HepG2 (cell line): ENCODE measurements around the gene CSF3R. TPM values are rescaled to one million over a fixed set of nuclear protein-coding genes. Genes with fewer than 3 reads are reported as not detected.

ENCODE experiments used
- ELF3 ChIP-seq: IDR thresholded peaks from 2 replicates; pipeline ENCODE4 v1.6.1; 2016; ENCODE audit warnings: missing genetic modification reagents, missing compliant biosample characterization
- FOXA1 ChIP-seq, 2 experiments: fragments of 450-650 bp in 1 of 2; sonication (generic) in 1 of 2; formaldehyde crosslinking in 1 of 2; IDR thresholded peaks; 2 replicates each; pipeline versions ENCODE4 v1.4.0 to v1.6.1; 2016 to 2020; ENCODE audit warnings: missing genetic modification reagents in 1 of 2
- FOXP1 ChIP-seq, 2 experiments: fragments of 450-650 bp in 1 of 2; IDR thresholded peaks; 2 replicates each; pipeline ENCODE4 v1.6.1; 2017 to 2018; ENCODE audit warnings: antibody characterized with exemption in 1 of 2
- HNF4G ChIP-seq, 2 experiments: sonication (generic) in 1 of 2; formaldehyde crosslinking in 1 of 2; IDR thresholded peaks; 2 replicates each; pipeline versions ENCODE4 v1.4.0 to v1.6.1; 2011 to 2020; ENCODE audit warnings: borderline replicate concordance in 2 of 2, low read depth in 2 of 2, mild to moderate bottlenecking in 2 of 2, low read length in 1 of 2, missing genetic modification reagents in 1 of 2, moderate library complexity in 1 of 2
- JDP2 ChIP-seq: sonication (generic); formaldehyde crosslinking; IDR thresholded peaks from 2 replicates; pipeline ENCODE4 v1.8.1; 2022; ENCODE audit warnings: missing genetic modification reagents, borderline replicate concordance
- MAZ ChIP-seq, 2 experiments: sonication (generic) in 1 of 2; formaldehyde crosslinking in 1 of 2; IDR thresholded peaks; 2 replicates each; pipeline versions ENCODE4 v1.5.0 to v1.6.1; 2012 to 2020; ENCODE audit warnings: low read depth in 2 of 2, mild to moderate bottlenecking in 2 of 2, borderline replicate concordance in 1 of 2, improper control_type of control experiment in 1 of 2, low read length in 1 of 2, missing genetic modification reagents in 1 of 2, moderate library complexity in 1 of 2
- MLLT10 ChIP-seq: sonication (generic); formaldehyde crosslinking; IDR thresholded peaks from 2 replicates; pipeline ENCODE4 v1.4.0; 2020; ENCODE audit warnings: missing genetic modification reagents
- NCOA1 ChIP-seq: sonication (generic); formaldehyde crosslinking; IDR thresholded peaks from 2 replicates; pipeline ENCODE4 v1.9.0; 2021; ENCODE audit warnings: missing genetic modification reagents
- NR2F2 ChIP-seq: IDR thresholded peaks from 2 replicates; pipeline ENCODE4 v1.6.1; 2012; ENCODE audit warnings: low read depth, inconsistent platforms, borderline replicate concordance
- RFX5 ChIP-seq: IDR thresholded peaks from 2 replicates; pipeline ENCODE4 v1.6.1; 2011; ENCODE audit warnings: low read depth, low read length, improper control_type of control experiment
- SRSF1 ChIP-seq: fragments of 200-400 bp; formaldehyde crosslinking; optimal IDR thresholded peaks from 2 replicates; pipeline ENCODE3; 2017; ENCODE audit warnings: mild to moderate bottlenecking, low read depth, low read length, moderate library complexity
- SRY ChIP-seq: sonication (generic); formaldehyde crosslinking; IDR thresholded peaks from 2 replicates; pipeline ENCODE4 v1.8.0; 2022; ENCODE audit warnings: mild to moderate bottlenecking, missing genetic modification reagents
- SUZ12 ChIP-seq: fragments of 150-350 bp; IDR thresholded peaks from 2 replicates; pipeline ENCODE4 v1.6.1; 2014; ENCODE audit warnings: low read depth, low read length
- YEATS4 ChIP-seq: sonication (generic); formaldehyde crosslinking; IDR thresholded peaks from 2 replicates; pipeline ENCODE4 v1.4.0; 2020; ENCODE audit warnings: missing genetic modification reagents, borderline replicate concordance
- ZMYM2 ChIP-seq: sonication (generic); formaldehyde crosslinking; IDR thresholded peaks from 2 replicates; pipeline ENCODE4 v1.8.0; 2022; ENCODE audit warnings: mild to moderate bottlenecking, missing genetic modification reagents
- ZNF652 ChIP-seq: IDR thresholded peaks from 2 replicates; pipeline ENCODE4 v1.6.1; 2016; ENCODE audit warnings: low read depth, borderline replicate concordance
- ZZZ3 ChIP-seq: sonication (generic); formaldehyde crosslinking; IDR thresholded peaks from 2 replicates; pipeline ENCODE4 v1.4.0; 2020; ENCODE audit warnings: missing genetic modification reagents, mild to moderate bottlenecking, borderline replicate concordance
- polyA plus RNA-seq, 8 experiments: library from polyadenylated mRNA; depleted of rRNA in 3 of 8; stranded (reverse) in 7 of 8; unstranded in 1 of 8; fragments of >200 nt; fragmentation: Illumina TruSeq in 4 of 8; extraction: Trizol in 4 of 8; gene quantifications; 2 replicates each; pipeline versions ENCODE4 v1.2.1 to v1.2.3, GENCODE V29; 2011 to 2016; ENCODE audit warnings: low read depth in 4 of 8, missing spikeins in 1 of 8, mixed read lengths in 1 of 8; ENCODE audit not compliant: insufficient read depth in 1 of 8
- total RNA-seq, 5 experiments: library from RNA; depleted of rRNA; stranded (reverse); fragments of >200 nt; fragmentation: Illumina TruSeq; extraction: Trizol; gene quantifications; 2 replicates each; pipeline ENCODE4 v1.2.3, GENCODE V29; 2016; ENCODE audit warnings: low read depth in 1 of 5
- TF ChIP-seq, protein P1 (sequence below): sonication (generic); formaldehyde crosslinking; IDR thresholded peaks from 2 replicates; pipeline ENCODE4 v1.4.0; 2020; ENCODE audit warnings: missing genetic modification reagents; ENCODE audit errors: not compliant biosample characterization
- TF ChIP-seq, protein P2 (sequence below): sonication (generic); formaldehyde crosslinking; IDR thresholded peaks from 2 replicates; pipeline ENCODE4 v1.4.0; 2020; ENCODE audit warnings: mild to moderate bottlenecking, low read depth, missing genetic modification reagents
- TF ChIP-seq, protein P3 (sequence below): sonication (generic); formaldehyde crosslinking; IDR thresholded peaks from 2 replicates; pipeline ENCODE4 v1.4.0; 2020; ENCODE audit warnings: mild to moderate bottlenecking, missing genetic modification reagents
- TF ChIP-seq, protein P4 (sequence below): sonication (generic); formaldehyde crosslinking; IDR thresholded peaks from 2 replicates; pipeline ENCODE4 v1.5.1; 2020; ENCODE audit warnings: missing genetic modification reagents, mild to moderate bottlenecking, borderline replicate concordance
- TF ChIP-seq, protein P5 (sequence below), 2 experiments: fragments of 450-650 bp in 1 of 2; sonication (generic) in 1 of 2; formaldehyde crosslinking; IDR thresholded peaks; 2 replicates each; pipeline versions ENCODE4 v1.5.0 to v1.8.0; 2020 to 2022; ENCODE audit warnings: mild to moderate bottlenecking in 1 of 2, missing genetic modification reagents in 1 of 2
- TF ChIP-seq, protein P6 (sequence below): sonication (generic); formaldehyde crosslinking; IDR thresholded peaks from 2 replicates; pipeline ENCODE4 v1.8.1; 2022; ENCODE audit warnings: mild to moderate bottlenecking, missing genetic modification reagents

The CSF3R gene
- total and polyA plus RNA-seq, 2 of the 13 experiments (the other 11 are each of a cell fraction or from before 2014, with no cell fraction given) = 11.9 to 28.8 TPM

DNA sequence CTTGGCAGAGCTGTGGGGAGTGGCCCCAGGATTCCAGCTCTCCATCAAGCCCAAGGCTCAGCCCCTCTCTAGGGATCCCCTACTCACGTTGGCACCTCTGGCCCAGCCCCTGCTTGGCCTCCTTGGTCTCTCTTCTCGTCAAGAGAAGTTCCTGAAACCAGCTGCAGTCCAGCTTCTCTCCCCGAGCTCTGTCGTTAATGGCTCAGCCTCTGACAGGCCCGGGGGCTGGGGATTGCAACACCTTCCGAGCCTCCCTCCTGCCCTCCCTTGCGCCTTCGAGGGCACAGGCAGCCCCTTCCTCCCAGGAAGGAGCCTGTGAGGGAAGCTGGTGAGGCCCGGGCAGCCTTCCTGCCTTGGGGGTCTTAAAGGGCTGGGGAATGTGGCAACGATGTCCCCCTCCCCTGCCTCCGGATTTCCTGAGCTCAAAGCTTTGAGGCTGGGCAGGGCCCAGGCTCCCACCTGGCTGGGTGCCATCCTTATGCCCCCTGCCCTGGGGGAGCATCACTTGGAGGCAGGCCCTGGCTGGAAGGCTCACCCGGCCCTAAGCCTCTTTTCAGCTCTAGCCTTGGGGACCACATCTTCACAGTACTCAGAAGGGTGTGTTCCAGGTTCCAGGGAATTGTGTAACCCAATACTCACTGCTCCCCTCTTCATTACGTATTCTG is at the start of gene CSF3R (continued):
- TF ChIP-seq, protein P1, sequence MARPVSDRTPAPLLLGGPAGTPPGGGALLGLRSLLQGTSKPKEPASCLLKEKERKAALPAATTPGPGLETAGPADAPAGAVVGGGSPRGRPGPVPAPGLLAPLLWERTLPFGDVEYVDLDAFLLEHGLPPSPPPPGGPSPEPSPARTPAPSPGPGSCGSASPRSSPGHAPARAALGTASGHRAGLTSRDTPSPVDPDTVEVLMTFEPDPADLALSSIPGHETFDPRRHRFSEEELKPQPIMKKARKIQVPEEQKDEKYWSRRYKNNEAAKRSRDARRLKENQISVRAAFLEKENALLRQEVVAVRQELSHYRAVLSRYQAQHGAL = no peak
- TF ChIP-seq NCOA1 (CRISPR knock-in tag) (no peak), SRY (CRISPR knock-in tag) (peak; percentile 68; the same call in 1 of the 2 replicates), JDP2 (CRISPR knock-in tag) (no peak), NR2F2 (no peak), YEATS4 (CRISPR knock-in tag) (no peak), ZZZ3 (CRISPR knock-in tag) (no peak), HNF4G (IDR thresholded peaks at IDR 0.05; ENCODE audit: borderline replicate concordance, low read depth, low read length) (no peak), HNF4G (CRISPR knock-in tag; IDR thresholded peaks at IDR 0.05; ENCODE audit: borderline replicate concordance, low read depth) (no peak), FOXP1 (IDR thresholded peaks at IDR 0.05) (no peak), FOXP1 (CRISPR knock-in tag; IDR thresholded peaks at IDR 0.05) (no peak), ZNF652 (no peak), MAZ (IDR thresholded peaks at IDR 0.05; ENCODE audit: borderline replicate concordance, low read depth, low read length) (no peak), MAZ (CRISPR knock-in tag; IDR thresholded peaks at IDR 0.05; ENCODE audit: low read depth) (no peak), RFX5 (no peak), SUZ12 (no peak), ELF3 (CRISPR knock-in tag) (no peak), ZMYM2 (CRISPR knock-in tag) (0 out of 2 replicates have a peak, but pooled peaks have one; percentile 23), MLLT10 (no peak), SRSF1 (peak; percentile 65), FOXA1 (IDR thresholded peaks at IDR 0.05) (no peak), FOXA1 (CRISPR knock-in tag; IDR thresholded peaks at IDR 0.05) (no peak)
- TF ChIP-seq, protein P2, sequence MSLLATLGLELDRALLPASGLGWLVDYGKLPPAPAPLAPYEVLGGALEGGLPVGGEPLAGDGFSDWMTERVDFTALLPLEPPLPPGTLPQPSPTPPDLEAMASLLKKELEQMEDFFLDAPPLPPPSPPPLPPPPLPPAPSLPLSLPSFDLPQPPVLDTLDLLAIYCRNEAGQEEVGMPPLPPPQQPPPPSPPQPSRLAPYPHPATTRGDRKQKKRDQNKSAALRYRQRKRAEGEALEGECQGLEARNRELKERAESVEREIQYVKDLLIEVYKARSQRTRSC = no peak
- TF ChIP-seq, protein P3, sequence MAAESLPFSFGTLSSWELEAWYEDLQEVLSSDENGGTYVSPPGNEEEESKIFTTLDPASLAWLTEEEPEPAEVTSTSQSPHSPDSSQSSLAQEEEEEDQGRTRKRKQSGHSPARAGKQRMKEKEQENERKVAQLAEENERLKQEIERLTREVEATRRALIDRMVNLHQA (CRISPR knock-in tag) = no peak
- TF ChIP-seq, protein P4, sequence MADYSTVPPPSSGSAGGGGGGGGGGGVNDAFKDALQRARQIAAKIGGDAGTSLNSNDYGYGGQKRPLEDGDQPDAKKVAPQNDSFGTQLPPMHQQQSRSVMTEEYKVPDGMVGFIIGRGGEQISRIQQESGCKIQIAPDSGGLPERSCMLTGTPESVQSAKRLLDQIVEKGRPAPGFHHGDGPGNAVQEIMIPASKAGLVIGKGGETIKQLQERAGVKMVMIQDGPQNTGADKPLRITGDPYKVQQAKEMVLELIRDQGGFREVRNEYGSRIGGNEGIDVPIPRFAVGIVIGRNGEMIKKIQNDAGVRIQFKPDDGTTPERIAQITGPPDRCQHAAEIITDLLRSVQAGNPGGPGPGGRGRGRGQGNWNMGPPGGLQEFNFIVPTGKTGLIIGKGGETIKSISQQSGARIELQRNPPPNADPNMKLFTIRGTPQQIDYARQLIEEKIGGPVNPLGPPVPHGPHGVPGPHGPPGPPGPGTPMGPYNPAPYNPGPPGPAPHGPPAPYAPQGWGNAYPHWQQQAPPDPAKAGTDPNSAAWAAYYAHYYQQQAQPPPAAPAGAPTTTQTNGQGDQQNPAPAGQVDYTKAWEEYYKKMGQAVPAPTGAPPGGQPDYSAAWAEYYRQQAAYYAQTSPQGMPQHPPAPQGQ (CRISPR knock-in tag) = no peak
- TF ChIP-seq, protein P5, sequence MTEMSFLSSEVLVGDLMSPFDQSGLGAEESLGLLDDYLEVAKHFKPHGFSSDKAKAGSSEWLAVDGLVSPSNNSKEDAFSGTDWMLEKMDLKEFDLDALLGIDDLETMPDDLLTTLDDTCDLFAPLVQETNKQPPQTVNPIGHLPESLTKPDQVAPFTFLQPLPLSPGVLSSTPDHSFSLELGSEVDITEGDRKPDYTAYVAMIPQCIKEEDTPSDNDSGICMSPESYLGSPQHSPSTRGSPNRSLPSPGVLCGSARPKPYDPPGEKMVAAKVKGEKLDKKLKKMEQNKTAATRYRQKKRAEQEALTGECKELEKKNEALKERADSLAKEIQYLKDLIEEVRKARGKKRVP (CRISPR knock-in tag; IDR thresholded peaks at IDR 0.05) = no peak
- TF ChIP-seq, protein P6, sequence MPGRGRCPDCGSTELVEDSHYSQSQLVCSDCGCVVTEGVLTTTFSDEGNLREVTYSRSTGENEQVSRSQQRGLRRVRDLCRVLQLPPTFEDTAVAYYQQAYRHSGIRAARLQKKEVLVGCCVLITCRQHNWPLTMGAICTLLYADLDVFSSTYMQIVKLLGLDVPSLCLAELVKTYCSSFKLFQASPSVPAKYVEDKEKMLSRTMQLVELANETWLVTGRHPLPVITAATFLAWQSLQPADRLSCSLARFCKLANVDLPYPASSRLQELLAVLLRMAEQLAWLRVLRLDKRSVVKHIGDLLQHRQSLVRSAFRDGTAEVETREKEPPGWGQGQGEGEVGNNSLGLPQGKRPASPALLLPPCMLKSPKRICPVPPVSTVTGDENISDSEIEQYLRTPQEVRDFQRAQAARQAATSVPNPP (CRISPR knock-in tag) = no peak
